GM06990 (cell line): ENCODE results near the gene LMAN1.

Source experiments
- DNase-seq: peaks from one replicate; pipeline ENCODE4 v3.0.0-alpha.2; 2011; ENCODE audit not compliant: insufficient read length; ENCODE audit errors: extremely low read depth
- H3K27me3 ChIP-seq: replicated peaks from 2 replicates; pipeline ENCODE4 v1.6.0; 2011; ENCODE audit warnings: low read length; ENCODE audit not compliant: control insufficient read depth, insufficient read depth
- H3K36me3 ChIP-seq: 2 replicates; pipeline ENCODE4 v1.5.1; 2011; ENCODE audit warnings: low read length; ENCODE audit not compliant: control insufficient read depth, insufficient read depth
- H3K4me3 ChIP-seq: replicated peaks from 2 replicates; pipeline ENCODE4 v1.5.1; 2011; ENCODE audit warnings: low read depth, mild to moderate bottlenecking, control low read depth, low read length
- CTCF ChIP-seq: IDR thresholded peaks from 2 replicates; pipeline ENCODE4 v1.5.1; 2011; ENCODE audit warnings: low read length, control low read depth, mild to moderate bottlenecking, inconsistent platforms; ENCODE audit not compliant: insufficient read depth, poor library complexity, severe bottlenecking

LMAN1 gene

GRCh38 chr18:59376351-59376935 is 17.4 kb upstream of the LMAN1 start:
- no peaks in the 10 kb centered on the region for H3K27me3 ChIP-seq
- TF ChIP-seq CTCF = no peak
- no peak overlapping the region for H3K4me3 ChIP-seq
- DNase-seq = no peak
- no peaks in the 10 kb centered on the region for H3K36me3 ChIP-seq

- Histone ChIP-seq H3K4me3 (no peak overlapping the region), H3K27me3 (no peaks in the 10 kb centered on the region), H3K36me3 (no peaks in the 10 kb centered on the region)
- DNase-seq = no peak
- no peak for TF ChIP-seq CTCF
Observed at GRCh38 chr18:59374128-59374527, 15.1 kb upstream of the LMAN1 start.

GRCh38 chr18:59372975-59373374 is 13.9 kb upstream of the LMAN1 start:
- no peak for DNase-seq
- no peaks in the 10 kb centered on the region for H3K36me3 ChIP-seq
- no peak overlapping the region for H3K4me3 ChIP-seq
- H3K27me3 ChIP-seq = no peaks in the 10 kb centered on the region
- no peak for TF ChIP-seq CTCF

DNA sequence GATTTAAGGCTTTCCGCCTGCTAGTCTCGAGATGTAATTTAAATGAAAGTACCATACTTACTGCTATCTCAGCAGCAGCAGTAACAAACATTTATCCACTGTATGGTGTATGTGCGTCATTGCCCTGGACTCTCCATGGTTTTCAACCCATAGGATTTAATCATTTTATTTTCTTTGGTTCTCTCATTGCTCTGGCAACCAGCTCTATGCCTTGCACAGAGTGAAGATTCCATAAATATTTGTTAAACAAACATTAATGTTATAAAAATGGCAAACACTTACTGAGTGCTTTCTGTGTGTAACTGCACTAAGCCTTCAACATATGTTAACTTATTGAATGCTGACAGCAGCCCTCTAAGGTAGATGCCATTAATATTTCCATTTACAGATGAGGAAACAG is 1.3 kb upstream of the LMAN1 start:
- Histone ChIP-seq H3K27me3 (no peaks in the 10 kb centered on the region), H3K36me3 (no peaks in the 10 kb centered on the region; the same call in 1 of the 2 replicates), H3K4me3 (no peak overlapping the region)
- no peak for TF ChIP-seq CTCF
- DNase-seq = no peak

DNA sequence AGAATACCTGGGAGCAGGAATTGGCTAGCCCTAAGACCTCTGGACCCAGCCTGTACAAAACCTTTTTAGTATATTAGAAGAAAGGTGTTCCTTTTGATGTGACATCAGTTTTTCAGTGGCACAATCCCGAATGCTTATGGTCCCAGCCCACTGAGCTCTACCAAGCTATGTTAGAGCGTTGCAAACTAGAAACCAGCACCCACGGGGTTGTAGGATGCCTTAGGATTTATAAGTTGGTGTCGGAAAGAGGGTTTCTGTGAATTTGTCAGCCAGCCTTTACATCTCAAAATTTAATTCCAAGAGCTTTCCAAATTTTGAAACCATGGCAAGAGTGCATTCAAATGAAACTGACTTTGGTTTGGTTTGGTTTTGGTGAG is 499 bp upstream of the LMAN1 start:
- Histone ChIP-seq H3K27me3 (no peaks in the 10 kb centered on the region), H3K4me3 (peak overlapping the region; percentile 98), H3K36me3 (no peaks in the 10 kb centered on the region; the same call in 1 of the 2 replicates)
- TF ChIP-seq CTCF = no peak
- no peak for DNase-seq

- no peak for TF ChIP-seq CTCF
- H3K4me3 ChIP-seq = peak overlapping the region; percentile 98
- no peak for DNase-seq
- peaks cover 1% of the 10 kb centered on the region for H3K36me3 ChIP-seq
- no peaks in the 10 kb centered on the region for H3K27me3 ChIP-seq
Observed at GRCh38 chr18:59358414-59358711, 702 bp downstream of the LMAN1 start.
